Trophoblast cell (in vitro differentiated cells and primary cell): ENCODE data around the gene EXOC3.

Source experiments
- DNase-seq, 2 donors: peaks; one replicate each; pipeline ENCODE4 v3.0.0-alpha.2; 2016
- H2AFZ ChIP-seq: 2 replicates; pipeline ENCODE4 v1.6.1; 2013; ENCODE audit warnings: low read length, moderate library complexity, mild to moderate bottlenecking; ENCODE audit not compliant: insufficient read depth, poor library complexity
- H2AK5ac ChIP-seq: 2 replicates; pipeline ENCODE4 v1.6.1; 2013; ENCODE audit warnings: mild to moderate bottlenecking, low read length
- H2BK120ac ChIP-seq: 2 replicates; pipeline ENCODE4 v1.6.1; 2013; ENCODE audit warnings: low read length, mild to moderate bottlenecking, moderate library complexity; ENCODE audit not compliant: insufficient read depth, poor library complexity
- H2BK12ac ChIP-seq: 2 replicates; pipeline ENCODE4 v1.6.1; 2013; ENCODE audit warnings: mild to moderate bottlenecking, low read length, moderate library complexity
- H2BK5ac ChIP-seq: 2 replicates; pipeline ENCODE4 v1.6.1; 2013; ENCODE audit warnings: low read length, low read depth, moderate library complexity, mild to moderate bottlenecking; ENCODE audit not compliant: poor library complexity
- H3K14ac ChIP-seq: 2 replicates; pipeline ENCODE4 v1.6.1; 2013; ENCODE audit warnings: mild to moderate bottlenecking, low read length
- H3K18ac ChIP-seq: 2 replicates; pipeline ENCODE4 v1.6.1; 2013; ENCODE audit warnings: mild to moderate bottlenecking, low read length
- H3K23ac ChIP-seq: 2 replicates; pipeline ENCODE4 v1.6.1; 2013; ENCODE audit warnings: low read length
- H3K27ac ChIP-seq: 2 replicates; pipeline ENCODE4 v1.5.1; 2013; ENCODE audit warnings: low read depth, mild to moderate bottlenecking, inconsistent platforms, low read length, moderate library complexity
- H3K27me3 ChIP-seq: 2 replicates; pipeline ENCODE4 v1.6.1; 2013; ENCODE audit warnings: inconsistent platforms, mild to moderate bottlenecking, low read length, moderate library complexity; ENCODE audit not compliant: insufficient read depth
- H3K36me3 ChIP-seq, 2 experiments: 1 replicate in 1 of 2; 2 replicates in 1 of 2; pipeline ENCODE4 v1.6.1; 2013; ENCODE audit warnings: low read length in 2 of 2, mild to moderate bottlenecking in 2 of 2, moderate library complexity in 1 of 2; ENCODE audit not compliant: insufficient read depth in 2 of 2, control insufficient read depth in 1 of 2
- H3K4ac ChIP-seq: 2 replicates; pipeline ENCODE4 v1.6.1; 2013; ENCODE audit warnings: low read depth, mild to moderate bottlenecking, low read length, moderate library complexity
- H3K4me1 ChIP-seq, 2 experiments: 1 replicate in 1 of 2; 2 replicates in 1 of 2; pipeline ENCODE4 v1.6.1; 2013; ENCODE audit warnings: low read length in 2 of 2, mild to moderate bottlenecking in 2 of 2, moderate library complexity in 1 of 2; ENCODE audit not compliant: insufficient read depth in 2 of 2, control insufficient read depth in 1 of 2
- H3K4me2 ChIP-seq: 2 replicates; pipeline ENCODE4 v1.6.1; 2013; ENCODE audit warnings: inconsistent platforms, mild to moderate bottlenecking, low read length, moderate library complexity
- H3K4me3 ChIP-seq: 2 replicates; pipeline ENCODE4 v1.5.1; 2013; ENCODE audit warnings: mild to moderate bottlenecking, low read depth, low read length, inconsistent platforms
- H3K79me1 ChIP-seq: one replicate; pipeline ENCODE4 v1.6.1; 2013; ENCODE audit warnings: low read length
- H3K79me2 ChIP-seq: 2 replicates; pipeline ENCODE4 v1.6.1; 2013; ENCODE audit warnings: low read length, mild to moderate bottlenecking; ENCODE audit not compliant: control insufficient read depth, insufficient read depth, poor library complexity
- H3K9ac ChIP-seq: 2 replicates; pipeline ENCODE4 v1.6.1; 2013; ENCODE audit warnings: mild to moderate bottlenecking, low read length
- H3K9me3 ChIP-seq: 2 replicates; pipeline ENCODE4 v1.6.1; 2013; ENCODE audit warnings: low read depth, mild to moderate bottlenecking, control low read depth, inconsistent platforms, low read length; ENCODE audit not compliant: insufficient read depth
- H4K12ac ChIP-seq: 2 replicates; pipeline ENCODE4 v1.6.1; 2013; ENCODE audit warnings: low read depth, mild to moderate bottlenecking, low read length, moderate library complexity
- H4K8ac ChIP-seq: 2 replicates; pipeline ENCODE4 v1.6.1; 2013; ENCODE audit warnings: low read depth, mild to moderate bottlenecking, low read length, moderate library complexity
- H4K91ac ChIP-seq: one replicate; pipeline ENCODE4 v1.6.1; 2013; ENCODE audit warnings: low read depth, mild to moderate bottlenecking, low read length, moderate library complexity
- WGBS: extraction: QIAGEN DNeasy Blood & Tissue Kit; methylation state at CpG from one replicate; pipeline ENCODE4 v1.1.7; 2013; ENCODE audit warnings: missing lambda C conversion rate; ENCODE audit not compliant: insufficient read length, insufficient coverage; ENCODE audit errors: extremely low coverage; 5-methylcytosine and 5-hydroxymethylcytosine counted together

The EXOC3 gene

GRCh38 chr5:449151-449550, 6.2 kb downstream of the EXOC3 start:
- H2AFZ ChIP-seq: no peak overlapping the region

GRCh38 chr5:451587-452458, 8.8 kb downstream of the EXOC3 start:
- peaks cover 8% of the 10 kb centered on the region for H3K9me3 ChIP-seq
- no peaks in the 10 kb centered on the region for H3K27me3 ChIP-seq
- WGBS: no CpG with 5 or more reads among the region's 5 CpGs

More at GRCh38 chr5:449151-449550, 6.2 kb downstream of the EXOC3 start:
- Histone ChIP-seq H3K4ac (no peak overlapping the region), H3K9ac (no peak overlapping the region), H2BK5ac (no peak overlapping the region), H4K12ac (no peak overlapping the region), H3K14ac (no peak overlapping the region), H4K8ac (no peak overlapping the region), H2BK12ac (no peak overlapping the region), H3K18ac (no peak overlapping the region), H2BK120ac (no peak overlapping the region), H3K9me3 (peaks cover 5% of the 10 kb centered on the region), H3K4me2 (no peak overlapping the region), H3K27me3 (no peaks in the 10 kb centered on the region), H3K79me2 (no peaks in the 10 kb centered on the region), H3K27ac (no peak overlapping the region), H4K91ac (no peak overlapping the region), H3K79me1 (no peaks in the 10 kb centered on the region), H3K23ac (no peak overlapping the region), H2AK5ac (no peak overlapping the region), H3K4me3 (no peak overlapping the region), H3K4me1 (no peaks in the 10 kb centered on the region), H3K36me3 (peaks cover 32 to 39% of the 10 kb centered on the region in 2 experiments)
- WGBS: no CpG with 5 or more reads among the region's 5 CpGs
- no peak for DNase-seq

GRCh38 chr5:452978-453710, 10.2 kb downstream of the EXOC3 start:
- H3K4ac ChIP-seq: no peak overlapping the region
- H3K23ac ChIP-seq: no peak overlapping the region
- no peak overlapping the region for H4K8ac ChIP-seq
- no peak overlapping the region for H2BK5ac ChIP-seq
- no peak overlapping the region for H3K4me3 ChIP-seq
- H3K14ac ChIP-seq: no peak overlapping the region
- H3K36me3 ChIP-seq: peaks cover 46 to 54% of the 10 kb centered on the region in 2 experiments
- no peaks in the 10 kb centered on the region for H3K4me1 ChIP-seq
- no CpG with 5 or more reads among the region's 17 CpGs for WGBS
- no peak overlapping the region for H2AFZ ChIP-seq
- no peak overlapping the region for H4K91ac ChIP-seq
- H2BK120ac ChIP-seq: no peak overlapping the region
- no peak overlapping the region for H3K18ac ChIP-seq
- no peak overlapping the region for H2BK12ac ChIP-seq
- no peak overlapping the region for H3K27ac ChIP-seq
- no peaks in the 10 kb centered on the region for H3K27me3 ChIP-seq
- no peaks in the 10 kb centered on the region for H3K79me2 ChIP-seq
- H3K9ac ChIP-seq: no peak overlapping the region
- no peaks in the 10 kb centered on the region for H3K79me1 ChIP-seq
- no peak for DNase-seq
- no peak overlapping the region for H4K12ac ChIP-seq
- peaks cover 6% of the 10 kb centered on the region for H3K9me3 ChIP-seq
- H2AK5ac ChIP-seq: no peak overlapping the region
- H3K4me2 ChIP-seq: no peak overlapping the region

More at GRCh38 chr5:451587-452458, 8.8 kb downstream of the EXOC3 start:
- no peak overlapping the region for H3K23ac ChIP-seq
- H3K9ac ChIP-seq: no peak overlapping the region
- H2BK120ac ChIP-seq: no peak overlapping the region
- H4K12ac ChIP-seq: no peak overlapping the region
- no peaks in the 10 kb centered on the region for H3K79me1 ChIP-seq
- no peak overlapping the region for H3K4me2 ChIP-seq
- no peak overlapping the region for H4K8ac ChIP-seq
- DNase-seq: no peak
- no peaks in the 10 kb centered on the region for H3K4me1 ChIP-seq
- H3K14ac ChIP-seq: no peak overlapping the region
- peaks cover 47 to 55% of the 10 kb centered on the region in 2 experiments for H3K36me3 ChIP-seq
- no peak overlapping the region for H4K91ac ChIP-seq
- no peak overlapping the region for H3K4me3 ChIP-seq
- no peak overlapping the region for H2BK12ac ChIP-seq
- no peak overlapping the region for H3K18ac ChIP-seq
- no peaks in the 10 kb centered on the region for H3K79me2 ChIP-seq
- no peak overlapping the region for H2BK5ac ChIP-seq
- no peak overlapping the region for H2AK5ac ChIP-seq
- H2AFZ ChIP-seq: no peak overlapping the region
- H3K4ac ChIP-seq: no peak overlapping the region
- no peak overlapping the region for H3K27ac ChIP-seq

GRCh38 chr5:453725-454481, 10.9 kb downstream of the EXOC3 start:
- no CpG with 5 or more reads among the region's 16 CpGs for WGBS
- Histone ChIP-seq H3K18ac (no peak overlapping the region), H3K36me3 (peaks cover 43 to 54% of the 10 kb centered on the region in 2 experiments), H3K4me2 (no peak overlapping the region), H3K4me1 (peaks cover 2 to 6% of the 10 kb centered on the region in 2 experiments), H3K23ac (no peak overlapping the region), H2AFZ (no peak overlapping the region), H3K4ac (no peak overlapping the region), H4K8ac (no peak overlapping the region), H4K12ac (no peak overlapping the region), H3K79me2 (no peaks in the 10 kb centered on the region), H2AK5ac (no peak overlapping the region), H3K27me3 (no peaks in the 10 kb centered on the region), H3K9ac (no peak overlapping the region), H3K9me3 (peaks cover 6% of the 10 kb centered on the region), H3K27ac (no peak overlapping the region), H2BK120ac (no peak overlapping the region), H3K14ac (no peak overlapping the region), H3K79me1 (no peaks in the 10 kb centered on the region), H2BK12ac (no peak overlapping the region), H4K91ac (no peak overlapping the region), H3K4me3 (no peak overlapping the region), H2BK5ac (no peak overlapping the region)
- DNase-seq: no peak
